ENCODE results near the gene ULBP1. TPM values are rescaled to one million over a fixed set of nuclear protein-coding genes. Genes with fewer than 3 reads are reported as not detected.

The ULBP1 gene
- total RNA-seq, 2 experiments from 2014 or later, result 0.28 to 0.41 TPM

Other genes starting within 250 kb of the ULBP1 start
- gene LATS1, start 245.8 kb upstream of the ULBP1 start, total RNA-seq, result 10 to 100 TPM; 37.2 to 39.1 TPM
- 10 to 100 TPM in 1 of 2 experiments, 1 to 10 TPM in 1; 9.7 to 10.3 TPM for gene NUP43, start 217.4 kb upstream of the ULBP1 start, total RNA-seq
- gene PCMT1, start 214.2 kb upstream of the ULBP1 start, total RNA-seq, result 10 to 100 TPM; 14.7 to 17.3 TPM
- under 1 TPM in 1 of 2 experiments, not detected in 1; 0.17 TPM for gene LRP11, start 99.6 kb upstream of the ULBP1 start, total RNA-seq
- not detected for gene RAET1E, start 65.8 kb upstream of the ULBP1 start, total RNA-seq
- gene RAET1G, start 40.8 kb upstream of the ULBP1 start, total RNA-seq, result not detected
- 1 to 10 TPM; 7.2 to 9.7 TPM for gene ULBP2, start 21.9 kb upstream of the ULBP1 start, total RNA-seq
- not detected for gene RAET1L, start 61.6 kb downstream of the ULBP1 start, total RNA-seq
- gene ULBP3, start 105.2 kb downstream of the ULBP1 start, total RNA-seq, result 1 to 10 TPM; 1.5 to 1.8 TPM
- gene PPP1R14C, start 179.1 kb downstream of the ULBP1 start, total RNA-seq, result not detected